22Rv1 (cell line): Measurements from ENCODE around the gene INHA.

ENCODE experiments used
- CTCF ChIP-seq: fragments of 450-650 bp; IDR thresholded peaks from 2 replicates; pipeline ENCODE4 v1.5.1; 2017; ENCODE audit warnings: mild to moderate bottlenecking
- ZFX ChIP-seq: fragments of 450-650 bp; IDR thresholded peaks from 2 replicates; pipeline ENCODE4 v1.6.1; 2017; ENCODE audit warnings: antibody characterized with exemption, borderline replicate concordance

- no peak for TF ChIP-seq CTCF
- TF ChIP-seq ZFX = no peak
Measured at GRCh38 chr2:219603771-219604170, 31.7 kb downstream of the INHA start.
